HepG2 (cell line): ENCODE data around the gene TRAP1. TPM values are rescaled to one million over a fixed set of nuclear protein-coding genes. Genes with fewer than 3 reads are reported as not detected.

Source experiments
- ATAC-seq: fragments of 200-7000 bp; cut with Tn5 transposase; 3 replicates; pipeline ENCODE4 v1.9.1; 2020; ENCODE audit warnings: mild to moderate bottlenecking, moderate library complexity
- BruUV-seq: library from RNA; stranded (reverse); fragments of 400-500 nt; replicated peaks from 2 replicates; lab custom pipeline; 2021; lab: Mats Ljungman, UMichigan
- CTCF ChIA-PET: fragments of 300-600 bp; formaldehyde crosslinking; extraction: SDS; loops from one replicate; lab custom pipeline; 2021; ENCODE audit warnings: low total read pairs, inconsistent platforms, low intra/inter-chr PET ratio; lab: Yijun Ruan, JAX
- POLR2A ChIA-PET: fragments of 350-600 bp; sonication (Branson Sonifier 250); formaldehyde crosslinking; loops from one replicate; lab custom pipeline; 2020; ENCODE audit warnings: antibody characterized with exemption, inconsistent platforms; lab: Yijun Ruan, JAX
- DNase-seq: peaks from one replicate; pipeline ENCODE4 v3.0.0-alpha.2; 2015; ENCODE audit warnings: low spot score
- FAIRE-seq: peaks from 3 replicates; lab custom pipeline; 2011; peaks lifted over from hg19 to GRCh38; lab: Jason Lieb, UNC
- H2AFZ ChIP-seq: one replicate; pipeline ENCODE4 v1.6.1; 2011; ENCODE audit warnings: low read length, inconsistent platforms
- H3K27ac ChIP-seq: fragments of 300-600 bp; 3 replicates; pipeline ENCODE4 v1.8.0; 2011; ENCODE audit warnings: mixed run types, mild to moderate bottlenecking, mixed read lengths, low read length, inconsistent platforms; ENCODE audit not compliant: insufficient read depth; ENCODE audit errors: extremely low read length
- H3K27me3 ChIP-seq, 2 experiments: fragments of 200-600 bp in 1 of 2; 2 replicates in 1 of 2; 3 replicates in 1 of 2; pipeline versions ENCODE4 v1.6.0 to v1.8.0; 2011; ENCODE audit warnings: low read length in 2 of 2, mild to moderate bottlenecking in 2 of 2, moderate library complexity in 2 of 2, inconsistent platforms in 1 of 2; ENCODE audit not compliant: insufficient read depth in 2 of 2, control insufficient read depth in 1 of 2
- H3K36me3 ChIP-seq, 2 experiments: fragments of 200-600 bp in 1 of 2; replicated peaks in 1 of 2; 2 replicates in 1 of 2; 3 replicates in 1 of 2; pipeline versions ENCODE4 v1.5.1 to v1.8.0; 2011; ENCODE audit warnings: low read length in 2 of 2, inconsistent platforms in 1 of 2; ENCODE audit not compliant: insufficient read depth in 2 of 2, control insufficient read depth in 1 of 2
- H3K4me1 ChIP-seq: 2 replicates; pipeline ENCODE4 v1.5.1; 2012; ENCODE audit warnings: low read length, inconsistent platforms; ENCODE audit not compliant: insufficient read depth
- H3K4me2 ChIP-seq: 2 replicates; pipeline ENCODE4 v1.6.0; 2011; ENCODE audit warnings: low read depth, low read length, inconsistent platforms
- H3K4me3 ChIP-seq, 3 experiments: fragments of 200-600 bp in 1 of 3; sonication (generic), shearing (Covaris generic) in 1 of 3; replicated peaks in 1 of 3; 2 replicates each; pipeline ENCODE4 v1.5.1; 2011 to 2016; ENCODE audit warnings: low read length in 3 of 3, inconsistent platforms in 2 of 3, low read depth in 2 of 3, mild to moderate bottlenecking in 2 of 3, control low read depth in 1 of 3, mixed read lengths in 1 of 3; ENCODE audit not compliant: insufficient read depth in 1 of 3
- H3K79me2 ChIP-seq: one replicate; pipeline ENCODE4 v1.6.1; 2011; ENCODE audit warnings: low read length, inconsistent platforms; ENCODE audit not compliant: insufficient read depth
- H3K9ac ChIP-seq: 2 replicates; pipeline ENCODE4 v1.6.0; 2011; ENCODE audit warnings: mild to moderate bottlenecking, low read depth, low read length, inconsistent platforms; ENCODE audit not compliant: insufficient read depth
- H3K9me3 ChIP-seq: 2 replicates; pipeline ENCODE4 v1.5.1; 2012; ENCODE audit warnings: mild to moderate bottlenecking, low read length
- H4K20me1 ChIP-seq: 2 replicates; pipeline ENCODE4 v1.6.0; 2011; ENCODE audit warnings: inconsistent platforms, mild to moderate bottlenecking, low read length, moderate library complexity; ENCODE audit not compliant: insufficient read depth
- ATM ChIP-seq: fragments of 450-650 bp; IDR thresholded peaks from 2 replicates; pipeline ENCODE4 v1.7.1; 2017; ENCODE audit warnings: mild to moderate bottlenecking, borderline replicate concordance
- TCF12 ChIP-seq, 2 experiments: fragments of 450-650 bp in 1 of 2; sonication (generic) in 1 of 2; formaldehyde crosslinking in 1 of 2; IDR thresholded peaks; 2 replicates each; pipeline versions ENCODE4 v1.6.1 to v1.8.0; 2017 to 2022; ENCODE audit warnings: antibody characterized with exemption in 1 of 2, mild to moderate bottlenecking in 1 of 2, missing genetic modification reagents in 1 of 2, moderate library complexity in 1 of 2
- ZFP37 ChIP-seq: sonication (generic); formaldehyde crosslinking; IDR thresholded peaks from 2 replicates; pipeline ENCODE4 v1.4.0; 2020; ENCODE audit warnings: missing genetic modification reagents, borderline replicate concordance
- whole genome bisulfite sequencing: methylation state at CpG from one replicate; pipeline ENCODE4 v1.1.6; 2017; ENCODE audit warnings: low lambda C conversion rate; 5-methylcytosine and 5-hydroxymethylcytosine counted together
- in situ Hi-C: cut with HindIII; loops from 2 replicates; pipeline ENCODE4 v1.10.0; 2017; ENCODE audit warnings: low pct_unique_long_range_greater_than_20kb; ENCODE audit not compliant: extremely low pct_ligation_motif_present
- intact Hi-C: fragments of 100-400 bp; cut with micrococcal nuclease; formaldehyde crosslinking; loops from one replicate; pipeline ENCODE4 v1.10.0; 2022; ENCODE audit not compliant: unreplicated experiment
- polyA plus RNA-seq, 8 experiments: library from polyadenylated mRNA; depleted of rRNA in 3 of 8; stranded (reverse) in 7 of 8; unstranded in 1 of 8; fragments of >200 nt; fragmentation: Illumina TruSeq in 4 of 8; extraction: Trizol in 4 of 8; gene quantifications; 2 replicates each; pipeline versions ENCODE4 v1.2.1 to v1.2.3, GENCODE V29; 2011 to 2016; ENCODE audit warnings: low read depth in 4 of 8, missing spikeins in 1 of 8, mixed read lengths in 1 of 8; ENCODE audit not compliant: insufficient read depth in 1 of 8
- total RNA-seq, 5 experiments: library from RNA; depleted of rRNA; stranded (reverse); fragments of >200 nt; fragmentation: Illumina TruSeq; extraction: Trizol; gene quantifications; 2 replicates each; pipeline ENCODE4 v1.2.3, GENCODE V29; 2016; ENCODE audit warnings: low read depth in 1 of 5
- TF ChIP-seq, protein P1 (sequence below): sonication (generic); formaldehyde crosslinking; IDR thresholded peaks from 2 replicates; pipeline ENCODE4 v1.5.1; 2020; ENCODE audit warnings: mild to moderate bottlenecking, missing genetic modification reagents, moderate library complexity
- TF ChIP-seq, protein P2 (sequence below), 2 experiments: sonication (generic) in 1 of 2; formaldehyde crosslinking in 1 of 2; IDR thresholded peaks; 2 replicates each; pipeline versions ENCODE4 v1.4.0 to v1.6.1; 2018 to 2020; ENCODE audit warnings: missing genetic modification reagents in 2 of 2, borderline replicate concordance in 1 of 2, low read depth in 1 of 2, mild to moderate bottlenecking in 1 of 2, missing biosample characterization in 1 of 2

Gene TRAP1
- total and polyA plus RNA-seq, 2 of the 13 experiments (the other 11 are each of a cell fraction or from before 2014, with no cell fraction given) = 127 to 240 TPM

DNA sequence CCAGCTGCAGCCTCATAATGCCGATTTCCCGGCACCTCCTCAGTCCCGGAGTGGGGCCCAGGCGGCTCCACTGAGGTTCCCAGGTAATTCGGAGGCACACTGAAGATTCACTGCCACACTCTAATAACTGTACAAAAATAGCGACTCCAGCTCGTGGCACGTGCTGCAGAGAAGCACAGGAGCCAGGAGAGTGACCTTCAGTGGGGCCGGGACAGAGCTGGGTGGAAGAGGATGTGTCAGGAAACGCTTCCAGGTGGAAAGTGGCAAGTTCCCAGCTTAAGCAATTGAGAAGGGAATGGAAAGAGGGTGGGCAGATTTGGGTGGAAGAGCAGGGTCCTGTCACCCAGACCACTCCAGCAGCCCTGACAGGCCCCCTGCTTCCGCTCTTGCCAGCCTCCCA, 3.1 kb upstream of the TRAP1 start:
- POLR2A ChIA-PET = interaction anchor here (0.6 to 1.6 kb wide), 2 partner anchors 25 to 129 kb away, joined by 3 read pairs; no protein-coding TSS in a partner anchor
- no peak overlapping the region for H3K9ac ChIP-seq
- no peak overlapping the region for H3K4me3 ChIP-seq
- intact Hi-C loops = no loop called here
- H3K4me1 ChIP-seq = peaks cover 28% of the 10 kb centered on the region
- TF ChIP-seq ATM (no peak), TCF12 (IDR thresholded peaks at IDR 0.05) (no peak), TCF12 (CRISPR knock-in tag; IDR thresholded peaks at IDR 0.05) (no peak), ZFP37 (CRISPR knock-in tag) (no peak)
- TF ChIP-seq, protein P1, sequence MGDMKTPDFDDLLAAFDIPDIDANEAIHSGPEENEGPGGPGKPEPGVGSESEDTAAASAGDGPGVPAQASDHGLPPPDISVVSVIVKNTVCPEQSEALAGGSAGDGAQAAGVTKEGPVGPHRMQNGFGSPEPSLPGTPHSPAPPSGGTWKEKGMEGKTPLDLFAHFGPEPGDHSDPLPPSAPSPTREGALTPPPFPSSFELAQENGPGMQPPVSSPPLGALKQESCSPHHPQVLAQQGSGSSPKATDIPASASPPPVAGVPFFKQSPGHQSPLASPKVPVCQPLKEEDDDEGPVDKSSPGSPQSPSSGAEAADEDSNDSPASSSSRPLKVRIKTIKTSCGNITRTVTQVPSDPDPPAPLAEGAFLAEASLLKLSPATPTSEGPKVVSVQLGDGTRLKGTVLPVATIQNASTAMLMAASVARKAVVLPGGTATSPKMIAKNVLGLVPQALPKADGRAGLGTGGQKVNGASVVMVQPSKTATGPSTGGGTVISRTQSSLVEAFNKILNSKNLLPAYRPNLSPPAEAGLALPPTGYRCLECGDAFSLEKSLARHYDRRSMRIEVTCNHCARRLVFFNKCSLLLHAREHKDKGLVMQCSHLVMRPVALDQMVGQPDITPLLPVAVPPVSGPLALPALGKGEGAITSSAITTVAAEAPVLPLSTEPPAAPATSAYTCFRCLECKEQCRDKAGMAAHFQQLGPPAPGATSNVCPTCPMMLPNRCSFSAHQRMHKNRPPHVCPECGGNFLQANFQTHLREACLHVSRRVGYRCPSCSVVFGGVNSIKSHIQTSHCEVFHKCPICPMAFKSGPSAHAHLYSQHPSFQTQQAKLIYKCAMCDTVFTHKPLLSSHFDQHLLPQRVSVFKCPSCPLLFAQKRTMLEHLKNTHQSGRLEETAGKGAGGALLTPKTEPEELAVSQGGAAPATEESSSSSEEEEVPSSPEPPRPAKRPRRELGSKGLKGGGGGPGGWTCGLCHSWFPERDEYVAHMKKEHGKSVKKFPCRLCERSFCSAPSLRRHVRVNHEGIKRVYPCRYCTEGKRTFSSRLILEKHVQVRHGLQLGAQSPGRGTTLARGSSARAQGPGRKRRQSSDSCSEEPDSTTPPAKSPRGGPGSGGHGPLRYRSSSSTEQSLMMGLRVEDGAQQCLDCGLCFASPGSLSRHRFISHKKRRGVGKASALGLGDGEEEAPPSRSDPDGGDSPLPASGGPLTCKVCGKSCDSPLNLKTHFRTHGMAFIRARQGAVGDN (CRISPR knock-in tag) = 0 out of 2 replicates have a peak, but pooled peaks have one; percentile 16
- TF ChIP-seq, protein P2, sequence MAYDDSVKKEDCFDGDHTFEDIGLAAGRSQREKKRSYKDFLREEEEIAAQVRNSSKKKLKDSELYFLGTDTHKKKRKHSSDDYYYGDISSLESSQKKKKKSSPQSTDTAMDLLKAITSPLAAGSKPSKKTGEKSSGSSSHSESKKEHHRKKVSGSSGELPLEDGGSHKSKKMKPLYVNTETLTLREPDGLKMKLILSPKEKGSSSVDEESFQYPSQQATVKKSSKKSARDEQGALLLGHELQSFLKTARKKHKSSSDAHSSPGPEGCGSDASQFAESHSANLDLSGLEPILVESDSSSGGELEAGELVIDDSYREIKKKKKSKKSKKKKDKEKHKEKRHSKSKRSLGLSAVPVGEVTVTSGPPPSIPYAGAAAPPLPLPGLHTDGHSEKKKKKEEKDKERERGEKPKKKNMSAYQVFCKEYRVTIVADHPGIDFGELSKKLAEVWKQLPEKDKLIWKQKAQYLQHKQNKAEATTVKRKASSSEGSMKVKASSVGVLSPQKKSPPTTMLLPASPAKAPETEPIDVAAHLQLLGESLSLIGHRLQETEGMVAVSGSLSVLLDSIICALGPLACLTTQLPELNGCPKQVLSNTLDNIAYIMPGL (CRISPR knock-in tag; IDR thresholded peaks at IDR 0.05; ENCODE audit: borderline replicate concordance in 1 of 2, low read depth in 1 of 2) = no peak
- CTCF ChIA-PET = no interaction called here
- BruUV-seq = no TSS peak
- in situ Hi-C loops = no loop called here
- 50% methylated on average over 11 of the region's 11 CpGs for WGBS
- no peak for DNase-seq
- H3K36me3 ChIP-seq = no peaks in the 10 kb centered on the region
- no peak for FAIRE-seq
- H3K9me3 ChIP-seq = no peaks in the 10 kb centered on the region
- H3K4me2 ChIP-seq = peak overlapping the region; percentile 9; the same call in 1 of the 2 replicates
- peaks cover 0 to 2% of the 10 kb centered on the region in 2 experiments; a peak in 1 of 5 replicates for H3K27me3 ChIP-seq
- H2AFZ ChIP-seq = no peak overlapping the region
- H3K79me2 ChIP-seq = peaks cover 17% of the 10 kb centered on the region
- no peaks in the 10 kb centered on the region for H4K20me1 ChIP-seq
- ATAC-seq = no peak
- H3K27ac ChIP-seq = no peak overlapping the region
